H54 (cell line): Measurements from ENCODE around the gene PTH1R.

Source experiments
- DNase-seq: peaks from one replicate; pipeline ENCODE4 v3.0.0; 2011; ENCODE audit warnings: low spot score, mixed read lengths; ENCODE audit not compliant: insufficient read length
- FAIRE-seq: peaks from 3 replicates; lab custom pipeline; 2011; peaks lifted over from hg19 to GRCh38; lab: Jason Lieb, UNC
- POLR2A ChIP-seq: IDR thresholded peaks from 2 replicates; pipeline ENCODE4 v1.6.1; 2011; ENCODE audit warnings: low read depth, mild to moderate bottlenecking, low read length

Gene PTH1R

GRCh38 chr3:46930166-46930944 lies 52.8 kb downstream of the PTH1R start:
- no peak for FAIRE-seq
- DNase-seq = no peak
- no peak for TF ChIP-seq POLR2A

GRCh38 chr3:46930945-46931403 lies 53.5 kb downstream of the PTH1R start:
- TF ChIP-seq POLR2A = no peak
- DNase-seq (no peak), FAIRE-seq (no peak)

GRCh38 chr3:46931631-46932331 lies 54.3 kb downstream of the PTH1R start:
- no peak for TF ChIP-seq POLR2A
- FAIRE-seq (no peak), DNase-seq (no peak)

- DNase-seq (no peak), FAIRE-seq (no peak)
- TF ChIP-seq POLR2A = no peak
Observed at GRCh38 chr3:46932455-46933225, 55.1 kb downstream of the PTH1R start.

- no peak for FAIRE-seq
- no peak for DNase-seq
- no peak for TF ChIP-seq POLR2A
Observed at GRCh38 chr3:46933261-46933660, 55.7 kb downstream of the PTH1R start.

- TF ChIP-seq POLR2A = no peak
- FAIRE-seq (no peak), DNase-seq (no peak)
Observed at GRCh38 chr3:46934072-46934471, 56.6 kb downstream of the PTH1R start.

GRCh38 chr3:46934498-46935167 lies 57.1 kb downstream of the PTH1R start:
- DNase-seq = peak; percentile 72
- TF ChIP-seq POLR2A = no peak
- peak; percentile 30 for FAIRE-seq

GRCh38 chr3:46935168-46935858 lies 57.8 kb downstream of the PTH1R start:
- no peak for TF ChIP-seq POLR2A
- FAIRE-seq = peak; percentile 38

GRCh38 chr3:46935989-46936558 lies 58.6 kb downstream of the PTH1R start:
- no peak for DNase-seq
- no peak for FAIRE-seq
- no peak for TF ChIP-seq POLR2A

More at GRCh38 chr3:46935168-46935858, 57.8 kb downstream of the PTH1R start:
- DNase-seq = peak; percentile 88

- no peak for TF ChIP-seq POLR2A
- FAIRE-seq (no peak), DNase-seq (peak; percentile 53)
Observed at GRCh38 chr3:46936733-46937250, 59.3 kb downstream of the PTH1R start.

GRCh38 chr3:46938118-46938517 lies 60.6 kb downstream of the PTH1R start:
- no peak for TF ChIP-seq POLR2A
- FAIRE-seq = no peak
- no peak for DNase-seq
